NCI-H1417 (cell line): ENCODE data around the gene CACNA1D.

Source experiments
- DNase-seq, 3 experiments: peaks; one replicate each; lab custom pipeline; 2025; lab: John Stamatoyannopoulos, UW

Gene CACNA1D

GRCh38 chr3:53715815-53716483 lies 221.5 kb downstream of the CACNA1D start:
- DNase-seq: no peak

GRCh38 chr3:53716998-53717397 lies 222.6 kb downstream of the CACNA1D start:
- DNase-seq: no peak

- peak in 1 of 3 experiments; percentile 32 for DNase-seq
Observed at GRCh38 chr3:53718462-53718861, 224.1 kb downstream of the CACNA1D start.

GRCh38 chr3:53719796-53720195 lies 225.4 kb downstream of the CACNA1D start:
- DNase-seq: no peak

GRCh38 chr3:53721187-53722119 lies 227.0 kb downstream of the CACNA1D start:
- DNase-seq: no peak

GRCh38 chr3:53724566-53724965 lies 230.2 kb downstream of the CACNA1D start:
- DNase-seq: no peak

GRCh38 chr3:53725387-53725995 lies 231.1 kb downstream of the CACNA1D start:
- peak in 2 of 3 experiments; percentile 12 to 49 for DNase-seq

- no peak for DNase-seq
Observed at GRCh38 chr3:53726643-53727042, 232.2 kb downstream of the CACNA1D start.

- no peak for DNase-seq
Observed at GRCh38 chr3:53728606-53729005, 234.2 kb downstream of the CACNA1D start.

- no peak for DNase-seq
Observed at GRCh38 chr3:53729159-53729558, 234.7 kb downstream of the CACNA1D start.

- no peak for DNase-seq
Observed at GRCh38 chr3:53729618-53730017, 235.2 kb downstream of the CACNA1D start.

GRCh38 chr3:53730576-53730975 lies 236.2 kb downstream of the CACNA1D start:
- DNase-seq: peak in 2 of 3 experiments; percentile 1 to 28

- no peak for DNase-seq
Observed at GRCh38 chr3:53731934-53732624, 237.7 kb downstream of the CACNA1D start.

GRCh38 chr3:53733446-53733845 lies 239.0 kb downstream of the CACNA1D start:
- peak in 1 of 3 experiments; percentile 12 for DNase-seq

- DNase-seq: no peak
Observed at GRCh38 chr3:53739966-53740365, 245.6 kb downstream of the CACNA1D start.

GRCh38 chr3:53740956-53741355 lies 246.5 kb downstream of the CACNA1D start:
- no peak for DNase-seq

- peak; percentile 43 to 82 (median 72) for DNase-seq
Observed at GRCh38 chr3:53744351-53744750, 249.9 kb downstream of the CACNA1D start.

- DNase-seq: no peak
Observed at GRCh38 chr3:53747559-53747958, 253.1 kb downstream of the CACNA1D start.

- no peak for DNase-seq
Observed at GRCh38 chr3:53748512-53749271, 254.3 kb downstream of the CACNA1D start.

GRCh38 chr3:53749448-53749847 lies 255.0 kb downstream of the CACNA1D start:
- no peak for DNase-seq
